ENCODE results near the gene SPRED2. TPM values are rescaled to one million over a fixed set of nuclear protein-coding genes. Genes with fewer than 3 reads are reported as not detected.

SPRED2 gene
- total and polyA plus RNA-seq, 8 donors: 31.5 to 47.1 (median 40.4) TPM

DNA sequence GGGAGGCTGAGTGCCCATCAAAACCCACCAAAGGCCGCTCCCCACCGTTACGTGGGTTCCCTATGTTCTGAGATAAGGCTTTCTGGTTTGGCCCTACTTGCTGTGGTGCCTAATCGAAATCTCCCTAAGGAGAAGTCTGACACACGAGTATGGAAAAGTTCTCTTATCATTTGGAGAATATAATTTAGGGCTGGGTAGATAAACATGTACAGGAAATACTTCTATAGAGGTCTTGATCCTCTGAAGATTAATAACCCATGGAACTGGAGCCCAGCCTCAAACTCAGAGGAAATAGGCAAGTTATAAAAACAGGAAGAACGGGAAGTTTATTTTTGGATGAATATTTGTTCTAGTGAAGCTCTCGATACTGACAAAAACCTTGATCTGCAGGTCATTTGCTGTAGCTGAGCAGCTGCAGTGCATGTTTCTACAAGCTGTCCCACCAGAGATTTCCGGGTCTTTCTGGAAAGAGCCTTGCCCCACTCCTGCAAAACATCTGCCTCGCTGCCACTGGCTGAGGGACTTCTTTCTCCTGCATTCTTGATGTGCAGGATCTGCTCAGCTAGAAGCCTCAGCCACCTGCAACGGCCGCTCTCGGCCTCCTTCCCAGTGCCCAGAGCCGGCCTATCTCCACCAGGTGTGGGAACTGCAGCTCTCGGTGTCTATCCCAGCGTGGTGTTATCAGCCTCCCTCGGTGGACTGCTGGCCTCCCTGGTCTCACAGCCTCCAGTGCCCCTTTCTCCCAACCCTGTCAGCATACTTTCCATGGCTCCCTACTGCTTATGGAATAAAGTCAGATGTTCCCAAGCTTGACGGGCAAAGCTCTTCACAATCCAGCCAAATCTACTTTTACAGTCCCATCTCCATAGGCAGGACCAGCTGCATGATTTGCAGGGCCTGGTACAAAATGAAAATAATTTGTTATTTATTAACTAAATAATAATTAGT, 48.6 kb downstream of the SPRED2 start:
- ATAC-seq: no peak
- peaks cover 33 to 66% of the 10 kb centered on the region in 2 donors for H3K4me1 ChIP-seq
- peak overlapping the region; percentile 74 to 79 for H3K27ac ChIP-seq
- no peak overlapping the region for H3K4me3 ChIP-seq
- TF ChIP-seq, protein P1, sequence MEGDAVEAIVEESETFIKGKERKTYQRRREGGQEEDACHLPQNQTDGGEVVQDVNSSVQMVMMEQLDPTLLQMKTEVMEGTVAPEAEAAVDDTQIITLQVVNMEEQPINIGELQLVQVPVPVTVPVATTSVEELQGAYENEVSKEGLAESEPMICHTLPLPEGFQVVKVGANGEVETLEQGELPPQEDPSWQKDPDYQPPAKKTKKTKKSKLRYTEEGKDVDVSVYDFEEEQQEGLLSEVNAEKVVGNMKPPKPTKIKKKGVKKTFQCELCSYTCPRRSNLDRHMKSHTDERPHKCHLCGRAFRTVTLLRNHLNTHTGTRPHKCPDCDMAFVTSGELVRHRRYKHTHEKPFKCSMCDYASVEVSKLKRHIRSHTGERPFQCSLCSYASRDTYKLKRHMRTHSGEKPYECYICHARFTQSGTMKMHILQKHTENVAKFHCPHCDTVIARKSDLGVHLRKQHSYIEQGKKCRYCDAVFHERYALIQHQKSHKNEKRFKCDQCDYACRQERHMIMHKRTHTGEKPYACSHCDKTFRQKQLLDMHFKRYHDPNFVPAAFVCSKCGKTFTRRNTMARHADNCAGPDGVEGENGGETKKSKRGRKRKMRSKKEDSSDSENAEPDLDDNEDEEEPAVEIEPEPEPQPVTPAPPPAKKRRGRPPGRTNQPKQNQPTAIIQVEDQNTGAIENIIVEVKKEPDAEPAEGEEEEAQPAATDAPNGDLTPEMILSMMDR (IDR thresholded peaks at IDR 0.05): no peak
- DNase-seq: no peak
- no peaks in the 10 kb centered on the region for H3K27me3 ChIP-seq
- H3K9me3 ChIP-seq: no peaks in the 10 kb centered on the region
- intact Hi-C loops (cut with DNase I): no loop called here
- H3K36me3 ChIP-seq: no peaks in the 10 kb centered on the region

DNA sequence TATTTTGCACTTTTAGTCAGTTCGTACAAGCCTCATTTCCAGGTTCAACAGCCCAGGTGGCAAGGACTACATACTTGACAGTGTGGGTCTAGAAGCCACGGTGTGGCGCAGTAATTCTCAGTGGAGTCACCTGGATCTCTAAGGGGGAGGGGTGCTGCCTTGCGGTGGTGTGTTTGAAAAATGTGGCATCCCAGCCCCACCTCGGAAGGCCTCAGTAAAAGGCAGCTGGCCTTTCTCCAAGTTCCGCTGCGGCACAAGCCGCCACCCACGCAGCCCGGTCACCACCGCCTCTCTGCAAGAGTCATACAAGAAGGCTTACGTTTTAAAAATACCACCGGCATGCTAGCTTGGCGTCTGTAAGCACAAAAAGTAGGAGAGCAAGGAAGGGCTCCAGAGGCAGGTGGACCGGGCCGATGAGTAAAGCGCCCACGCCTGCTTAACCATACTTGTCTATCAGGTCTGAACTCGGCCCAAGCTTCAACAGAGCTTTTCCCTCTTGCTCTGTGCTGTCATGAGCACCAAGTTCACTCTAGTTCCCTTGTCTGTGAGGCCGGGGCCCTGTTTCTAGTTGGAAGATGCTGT, 49.5 kb downstream of the SPRED2 start:
- TF ChIP-seq, protein P1 (IDR thresholded peaks at IDR 0.05): no peak
- ATAC-seq (peak; percentile 87), DNase-seq (peak; percentile 59 to 95 (median 85))
- H3K4me1 ChIP-seq: peaks cover 33 to 70% of the 10 kb centered on the region in 2 donors
- no peaks in the 10 kb centered on the region for H3K27me3 ChIP-seq
- no peaks in the 10 kb centered on the region for H3K9me3 ChIP-seq
- H3K27ac ChIP-seq: peak overlapping the region; percentile 74 to 79
- no peaks in the 10 kb centered on the region for H3K36me3 ChIP-seq
- intact Hi-C loops (cut with DNase I): no loop called here
- no peak overlapping the region for H3K4me3 ChIP-seq

DNA sequence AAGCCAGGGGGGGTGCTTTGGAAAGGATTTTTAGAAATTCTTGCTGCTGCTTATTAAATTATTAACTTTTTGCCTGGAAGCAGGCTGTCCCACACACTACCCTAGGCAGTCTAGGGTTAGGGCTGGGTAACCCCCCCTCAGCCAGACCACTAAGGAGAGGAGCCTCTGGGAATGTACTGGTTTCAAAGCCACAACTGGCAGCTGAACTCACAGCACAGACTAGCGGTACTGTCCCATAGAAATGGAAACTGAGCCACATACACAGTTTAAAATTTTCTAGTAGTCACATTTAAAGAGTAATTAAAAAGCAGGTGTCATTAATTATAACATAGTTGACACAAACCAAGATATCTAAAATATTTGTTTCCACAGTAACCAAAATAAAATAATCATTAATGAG, 50.1 kb downstream of the SPRED2 start:
- DNase-seq (no peak), ATAC-seq (peak; percentile 30)
- no peaks in the 10 kb centered on the region for H3K9me3 ChIP-seq
- no peak overlapping the region for H3K4me3 ChIP-seq
- peak overlapping the region; percentile 74 to 79 for H3K27ac ChIP-seq
- peaks cover 33 to 76% of the 10 kb centered on the region in 2 donors for H3K4me1 ChIP-seq
- intact Hi-C loops (cut with DNase I): no loop called here
- TF ChIP-seq, protein P1 (IDR thresholded peaks at IDR 0.05): no peak
- no peaks in the 10 kb centered on the region for H3K36me3 ChIP-seq
- no peaks in the 10 kb centered on the region for H3K27me3 ChIP-seq

GRCh38 chr2:65381607-65382051, 50.8 kb downstream of the SPRED2 start:
- Histone ChIP-seq H3K9me3 (no peaks in the 10 kb centered on the region), H3K4me1 (peaks cover 33 to 75% of the 10 kb centered on the region in 2 donors), H3K36me3 (no peaks in the 10 kb centered on the region), H3K27me3 (no peaks in the 10 kb centered on the region), H3K27ac (peak overlapping the region in 1 of 2 donors; percentile 74), H3K4me3 (no peak overlapping the region)
- DNase-seq: no peak
- TF ChIP-seq, protein P1 (IDR thresholded peaks at IDR 0.05): no peak
- intact Hi-C loops (cut with DNase I): no loop called here
- ATAC-seq: no peak

DNA sequence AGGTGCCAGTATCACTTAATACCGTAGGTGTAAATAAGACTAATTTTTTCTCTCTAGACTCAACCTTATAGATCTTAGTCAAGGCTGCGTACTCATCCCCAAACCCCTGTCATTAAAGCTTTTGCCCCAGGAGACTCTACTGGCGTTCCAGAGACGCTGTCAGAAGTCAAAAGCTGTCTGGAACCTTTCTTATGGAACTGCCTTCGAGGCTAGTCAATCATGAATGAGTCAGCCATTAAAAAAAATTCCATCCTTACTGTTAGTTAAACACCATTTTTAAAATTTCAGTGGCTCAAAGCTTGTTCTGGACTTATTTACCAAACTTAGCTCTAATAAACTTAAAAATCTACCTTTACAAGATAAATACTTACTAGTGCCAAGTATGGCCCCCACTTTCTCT, 52.1 kb downstream of the SPRED2 start:
- Histone ChIP-seq H3K27me3 (no peaks in the 10 kb centered on the region), H3K4me3 (no peak overlapping the region), H3K27ac (no peak overlapping the region), H3K9me3 (no peaks in the 10 kb centered on the region), H3K36me3 (no peaks in the 10 kb centered on the region), H3K4me1 (peaks cover 33 to 75% of the 10 kb centered on the region in 2 donors)
- TF ChIP-seq, protein P1 (IDR thresholded peaks at IDR 0.05): no peak
- intact Hi-C loops (cut with DNase I): no loop called here
- DNase-seq (no peak), ATAC-seq (no peak)

Data from left lung (tissue), 10 donors.